ENCODE data around the gene DNAJC5.
"Not testable (repeated sequence)": the region's sequence is repeated elsewhere in the genome, so short reads cannot be mapped to it uniquely, and the experiment has no call there.

The DNAJC5 gene

DNA sequence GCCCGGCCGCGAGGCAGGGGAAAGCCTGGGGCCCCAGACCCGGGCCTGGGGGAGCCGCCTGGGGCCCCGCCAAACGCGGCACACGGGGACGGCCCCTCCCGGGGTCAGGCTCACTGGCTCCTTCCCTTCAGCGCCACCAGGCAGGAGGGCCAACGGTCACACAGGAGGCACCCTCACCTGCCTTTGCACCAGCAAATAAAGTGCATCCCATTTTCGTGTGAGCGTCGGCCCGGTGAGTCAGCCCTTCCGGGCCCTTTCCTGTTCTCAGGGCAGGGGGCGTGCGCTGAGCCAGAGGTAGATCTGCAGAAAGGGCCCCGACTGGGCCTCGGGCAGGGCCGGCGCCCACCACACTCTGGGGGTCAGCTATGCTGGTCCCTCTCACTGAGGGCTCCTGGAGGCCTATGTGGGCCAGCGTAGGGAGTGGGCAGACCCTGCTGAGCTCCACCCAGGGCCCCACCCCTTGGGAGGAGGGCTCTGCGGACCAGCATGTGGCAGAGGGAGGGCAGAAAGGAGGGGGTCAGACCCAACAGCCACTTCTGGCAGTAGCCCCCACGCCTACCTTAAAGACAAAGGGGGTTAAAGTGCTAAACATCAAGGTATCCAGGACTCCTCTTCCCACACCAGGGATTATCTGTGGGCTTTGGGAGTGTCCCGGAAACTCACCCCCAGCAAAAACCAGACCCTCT lies 62.2 kb downstream of the DNAJC5 start:
- peak; percentile 84 for DNase-seq

DNA sequence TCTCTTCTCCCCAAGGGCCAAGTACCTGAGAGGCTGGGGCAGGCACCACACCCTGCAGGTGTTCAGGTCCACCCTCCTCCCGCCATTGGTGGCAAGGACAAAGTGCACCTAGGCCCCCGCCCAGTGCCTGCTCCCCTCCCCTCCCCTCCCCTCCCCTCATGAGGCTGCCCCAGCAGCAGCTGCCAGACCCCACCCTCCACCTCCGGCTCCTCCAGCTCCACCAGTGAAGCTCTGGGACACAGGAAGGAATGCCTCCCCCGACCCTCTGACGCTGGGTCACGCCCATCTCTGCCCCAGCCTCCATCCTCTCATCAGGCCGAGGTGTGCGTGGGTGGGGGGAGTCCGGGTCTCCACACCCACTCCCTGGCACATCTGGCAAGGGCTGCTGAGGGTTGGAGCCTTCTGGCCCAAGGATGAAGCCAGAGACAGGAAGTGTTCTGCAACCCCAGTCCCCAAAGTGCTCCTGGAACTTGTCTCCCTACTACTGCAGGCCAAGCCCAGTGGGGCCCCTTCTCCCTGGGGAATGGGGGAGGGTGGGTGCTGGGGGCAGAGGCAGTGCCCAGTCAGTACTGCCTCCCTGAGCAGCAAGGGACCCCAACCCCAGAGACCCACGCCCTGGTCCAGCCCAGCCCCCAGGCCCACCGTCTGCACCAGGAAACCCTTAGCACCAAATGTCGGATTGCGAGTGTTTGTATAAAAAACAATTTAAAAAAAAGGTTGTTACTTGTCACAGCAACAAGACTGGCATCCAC lies 62.9 kb downstream of the DNAJC5 start:
- peak; percentile 53 for DNase-seq

DNA sequence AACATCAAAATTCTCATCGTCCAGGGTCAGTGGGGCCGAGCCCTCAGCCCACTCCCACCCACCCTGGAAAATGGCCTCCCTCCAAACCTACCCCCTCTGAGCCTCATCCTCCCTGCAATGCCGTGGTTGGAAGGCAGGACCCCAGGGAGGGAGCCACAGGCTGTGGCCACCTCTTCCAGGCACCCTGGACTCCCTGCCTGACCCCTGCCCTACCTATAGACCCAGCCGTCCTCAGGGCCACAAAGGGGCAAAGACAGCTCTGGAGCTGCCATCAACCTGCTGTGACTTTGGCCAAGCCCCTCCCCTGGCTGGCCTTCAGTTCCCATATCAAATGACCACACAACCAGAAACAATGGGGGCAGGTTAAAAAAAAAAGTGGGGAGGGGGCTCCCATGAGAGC lies 63.5 kb downstream of the DNAJC5 start:
- DNase-seq, result peak; percentile 24

DNA sequence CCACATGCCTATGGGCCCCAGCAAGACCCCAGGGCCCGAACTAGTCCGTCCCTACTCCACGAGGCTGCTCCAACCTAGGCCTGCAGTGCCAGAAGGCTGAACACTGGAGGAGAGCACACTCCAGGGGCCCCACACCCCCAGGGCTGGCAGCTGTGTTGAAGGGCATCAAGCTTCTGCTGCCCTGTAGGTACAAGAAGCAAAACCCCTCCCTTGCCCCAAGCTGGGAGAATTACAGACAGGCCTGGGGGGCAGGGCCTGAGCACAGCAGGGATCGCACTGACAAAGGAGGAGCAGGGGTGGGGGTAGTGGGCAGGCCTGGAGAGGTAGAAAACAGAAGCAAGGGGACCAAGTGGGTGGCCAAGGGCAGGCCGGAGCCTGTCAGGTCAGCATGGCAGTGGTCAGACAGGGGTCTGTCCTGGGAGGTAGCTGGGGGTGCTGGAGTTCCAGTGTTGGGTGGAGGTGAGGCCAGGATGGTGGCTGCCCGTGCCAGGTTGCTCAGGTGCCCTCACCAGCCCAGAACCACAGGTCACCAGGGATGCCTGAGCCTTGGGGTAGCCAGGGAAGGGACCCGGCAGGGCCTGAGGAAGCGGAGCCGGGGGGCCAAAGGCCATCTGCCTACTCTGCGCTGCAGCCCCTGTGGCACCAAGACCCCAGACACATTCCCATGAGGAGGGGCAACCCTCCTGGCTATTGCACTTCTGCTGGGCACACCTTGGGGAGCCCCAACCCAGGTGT lies 64.2 kb downstream of the DNAJC5 start:
- DNase-seq, result no peak

DNA sequence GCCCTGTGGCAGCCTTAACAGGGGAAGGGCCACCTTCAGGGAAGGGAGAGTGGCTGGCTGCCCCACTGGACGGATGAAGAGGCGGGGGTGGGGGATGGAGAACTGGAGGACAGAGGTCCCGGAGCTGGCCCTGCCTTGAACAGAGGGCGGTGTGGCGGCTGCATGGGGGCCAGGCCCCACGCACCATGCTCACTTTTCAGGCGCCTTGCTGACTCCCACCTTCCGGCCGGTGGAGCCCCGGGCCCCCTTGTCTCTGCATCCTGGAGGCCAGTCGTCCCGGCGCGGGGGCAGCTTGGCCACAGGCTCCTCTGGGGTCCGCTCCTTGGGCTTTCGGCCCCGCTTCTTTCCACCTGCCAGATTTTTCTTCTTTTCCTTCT lies 64.8 kb downstream of the DNAJC5 start:
- no peak for DNase-seq

DNA sequence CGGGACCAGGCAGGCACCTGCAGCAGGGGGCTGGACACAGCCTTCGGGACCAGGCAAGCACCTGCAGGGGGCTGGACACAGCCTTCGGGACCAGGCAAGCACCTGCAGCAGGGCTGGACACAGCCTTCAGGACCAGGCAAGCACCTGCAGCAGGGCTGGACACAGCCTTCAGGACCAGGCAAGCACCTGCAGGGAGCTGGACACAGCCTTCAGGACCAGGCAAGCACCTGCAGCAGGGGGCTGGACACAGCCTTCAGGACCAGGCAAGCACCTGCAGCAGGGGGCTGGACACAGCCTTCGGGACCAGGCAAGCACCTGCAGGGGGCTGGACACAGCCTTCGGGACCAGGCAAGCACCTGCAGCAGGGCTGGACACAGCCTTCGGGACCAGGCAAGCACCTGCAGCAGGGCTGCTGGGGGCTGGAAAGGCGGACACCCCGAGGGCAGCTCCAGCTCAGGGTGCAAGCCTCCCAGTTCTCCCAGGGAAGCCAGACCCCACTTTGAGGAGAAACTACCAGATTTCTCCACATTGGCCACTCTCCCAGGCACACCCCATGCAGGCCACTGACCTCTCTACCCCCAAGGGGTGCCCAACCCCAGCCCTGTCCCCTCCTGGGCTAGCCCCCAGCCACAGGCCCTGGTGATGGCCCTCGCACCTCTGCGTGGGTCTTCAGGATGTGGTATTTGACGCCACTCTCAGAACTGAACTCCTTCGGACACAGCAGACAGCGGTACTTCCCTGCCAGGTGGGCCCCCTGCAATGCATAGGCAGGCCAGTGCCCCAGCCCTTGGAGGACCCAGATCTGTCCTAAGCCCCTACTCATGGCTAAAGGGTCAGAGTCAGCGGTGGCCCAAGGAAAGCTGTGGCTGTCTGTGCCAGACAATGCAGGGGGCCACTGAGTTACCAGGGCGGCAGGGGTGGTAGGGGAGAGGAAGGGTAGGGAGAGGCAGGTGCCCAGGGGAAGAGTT lies 66.0 kb downstream of the DNAJC5 start:
- not testable (repeated sequence) for DNase-seq

DNA sequence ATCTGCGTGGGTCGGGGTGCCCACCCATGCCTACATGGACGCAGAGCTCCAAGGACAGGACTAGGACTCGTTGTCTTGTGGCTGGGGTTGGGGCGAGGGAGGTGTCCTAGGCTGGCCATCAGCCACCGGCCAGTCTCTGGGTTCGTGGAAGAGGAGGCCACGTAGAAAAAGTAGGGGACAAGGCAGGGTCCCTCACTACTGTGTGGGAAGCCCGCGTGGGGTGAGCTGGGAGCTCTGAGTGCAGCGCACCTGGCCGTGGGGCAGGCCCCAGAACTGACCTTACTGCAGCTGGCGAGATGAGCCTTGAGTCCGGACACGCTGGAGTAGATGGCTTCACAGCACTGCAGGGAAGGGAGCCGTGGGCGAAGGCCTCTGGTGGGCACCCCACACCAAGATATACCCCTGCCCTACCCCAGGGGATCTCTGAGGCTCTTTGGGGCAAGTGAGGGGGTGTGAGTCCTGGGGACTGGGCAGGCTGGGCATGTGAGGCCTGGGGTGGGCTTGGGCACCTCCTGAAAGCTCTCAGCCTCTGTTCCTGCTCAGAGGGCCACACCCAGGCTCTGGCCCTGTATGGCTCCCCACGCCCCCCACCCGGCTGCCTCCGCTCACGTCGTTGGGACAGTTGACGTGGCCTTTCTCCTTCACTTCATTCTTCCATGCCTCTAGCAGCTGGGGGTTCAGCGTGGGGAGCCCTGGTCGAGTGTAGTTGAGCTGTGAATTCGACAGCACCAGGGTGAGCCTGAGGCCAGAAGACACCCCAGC lies 66.9 kb downstream of the DNAJC5 start:
- no peak for DNase-seq

DNA sequence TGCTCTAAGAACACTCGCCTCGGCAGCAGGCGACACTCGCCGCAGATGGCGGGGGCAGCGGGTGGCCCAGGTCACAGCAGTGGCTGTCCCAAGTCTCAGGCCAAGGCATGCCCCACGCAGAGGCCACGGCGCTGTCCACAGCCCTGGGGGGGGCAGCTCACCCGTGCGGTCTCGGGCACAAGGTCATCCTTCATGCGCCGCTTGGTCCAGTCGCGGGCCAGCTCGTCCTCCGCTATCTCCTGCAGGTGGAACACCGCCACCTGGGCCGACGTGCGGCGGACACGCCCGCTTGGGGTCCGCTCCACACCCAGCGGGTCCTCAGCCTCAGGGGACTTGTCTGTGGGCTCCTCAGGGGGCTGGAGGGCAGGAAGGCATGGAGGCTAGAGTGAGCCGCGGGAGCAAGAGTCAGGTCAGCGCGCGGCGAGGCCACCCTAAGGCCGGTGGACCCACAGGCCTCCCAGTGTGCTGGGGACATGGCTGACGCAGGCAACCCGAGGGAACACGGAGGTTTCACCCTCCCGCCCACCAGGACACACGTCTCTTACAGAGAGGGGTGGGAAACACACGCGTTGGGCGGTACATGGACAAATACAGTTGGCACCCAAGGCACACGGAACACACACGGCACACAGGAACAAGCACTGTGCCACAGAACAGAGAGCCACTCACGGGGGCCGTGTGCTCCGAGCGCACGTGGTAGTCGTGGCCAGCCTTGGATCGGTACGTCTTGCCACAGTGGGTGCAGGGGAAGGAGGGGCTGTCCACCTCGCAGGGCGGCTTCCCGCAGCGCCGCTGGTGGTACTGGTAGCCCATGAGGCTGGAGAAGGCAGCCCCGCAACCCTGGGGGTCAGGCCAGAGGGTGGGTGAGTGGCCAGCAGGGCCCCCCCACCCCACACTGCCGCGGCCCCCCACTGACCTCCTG lies 67.8 kb downstream of the DNAJC5 start:
- DNase-seq, result no peak

DNA sequence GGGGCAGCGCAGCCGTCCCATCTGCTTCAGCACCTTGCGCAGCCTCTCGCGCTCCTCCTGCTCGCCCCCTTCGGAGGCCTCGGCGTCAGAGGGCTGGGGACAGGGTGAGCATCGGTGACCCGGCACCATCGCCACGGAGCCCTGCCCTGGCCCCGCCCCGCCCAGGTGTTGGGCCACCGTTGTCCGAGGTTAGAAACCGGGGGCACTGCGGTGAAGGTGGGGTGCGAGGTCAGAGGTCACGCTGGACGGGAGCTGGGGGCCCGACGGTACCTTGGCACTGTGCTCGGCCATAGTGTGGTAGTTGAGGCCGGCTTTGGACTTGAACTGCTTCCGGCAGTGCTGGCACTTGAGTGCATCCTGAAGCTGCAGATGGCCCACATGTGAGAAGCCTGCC lies 68.4 kb downstream of the DNAJC5 start:
- DNase-seq, result no peak

DNA sequence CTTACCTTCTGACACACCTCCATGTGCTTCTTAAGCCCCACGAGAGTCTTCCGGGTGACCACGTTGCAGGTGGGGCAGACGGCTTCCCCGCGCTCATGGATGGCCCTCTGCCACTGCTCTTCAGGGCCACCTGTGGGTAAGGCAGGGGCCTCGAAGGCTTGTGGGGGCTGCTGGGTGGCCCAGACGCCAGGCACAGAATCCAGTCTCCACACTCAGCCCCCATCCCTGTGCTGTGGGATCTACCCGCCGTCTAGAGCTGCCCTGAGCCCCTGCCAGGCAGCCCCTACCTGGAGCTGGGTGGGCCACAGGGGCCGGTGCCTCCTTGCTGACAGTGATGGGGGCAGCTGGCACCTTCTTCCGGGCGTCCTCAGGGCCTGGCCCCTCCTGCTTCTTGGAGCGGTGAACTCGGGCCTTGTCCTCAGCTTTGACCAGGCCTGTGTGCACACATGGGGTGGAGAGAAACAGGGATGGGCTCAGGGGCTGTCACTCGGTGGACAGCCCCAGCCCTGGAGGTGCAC lies 68.9 kb downstream of the DNAJC5 start:
- DNase-seq, result peak; percentile 21

DNA sequence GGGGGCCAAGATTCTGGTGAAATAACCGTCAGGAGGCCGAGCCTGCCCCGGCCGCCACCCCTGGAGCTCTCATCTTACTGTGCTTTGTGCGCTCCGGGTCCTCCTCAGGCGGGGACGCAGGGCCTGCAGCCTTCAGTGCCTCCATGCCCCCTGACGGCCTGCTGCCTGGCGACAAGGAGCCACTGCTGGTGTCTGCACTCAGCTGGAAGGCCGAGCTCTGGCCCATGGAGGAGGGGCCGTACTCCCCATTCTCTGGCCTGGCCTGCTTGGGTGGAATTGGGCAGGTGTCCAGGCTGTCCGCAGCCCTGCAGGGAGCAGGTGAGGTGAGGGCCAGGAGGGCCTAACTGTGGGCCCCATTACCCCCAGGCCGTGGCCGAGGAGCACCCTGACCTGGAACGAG lies 69.5 kb downstream of the DNAJC5 start:
- peak; percentile 17 for DNase-seq

DNA sequence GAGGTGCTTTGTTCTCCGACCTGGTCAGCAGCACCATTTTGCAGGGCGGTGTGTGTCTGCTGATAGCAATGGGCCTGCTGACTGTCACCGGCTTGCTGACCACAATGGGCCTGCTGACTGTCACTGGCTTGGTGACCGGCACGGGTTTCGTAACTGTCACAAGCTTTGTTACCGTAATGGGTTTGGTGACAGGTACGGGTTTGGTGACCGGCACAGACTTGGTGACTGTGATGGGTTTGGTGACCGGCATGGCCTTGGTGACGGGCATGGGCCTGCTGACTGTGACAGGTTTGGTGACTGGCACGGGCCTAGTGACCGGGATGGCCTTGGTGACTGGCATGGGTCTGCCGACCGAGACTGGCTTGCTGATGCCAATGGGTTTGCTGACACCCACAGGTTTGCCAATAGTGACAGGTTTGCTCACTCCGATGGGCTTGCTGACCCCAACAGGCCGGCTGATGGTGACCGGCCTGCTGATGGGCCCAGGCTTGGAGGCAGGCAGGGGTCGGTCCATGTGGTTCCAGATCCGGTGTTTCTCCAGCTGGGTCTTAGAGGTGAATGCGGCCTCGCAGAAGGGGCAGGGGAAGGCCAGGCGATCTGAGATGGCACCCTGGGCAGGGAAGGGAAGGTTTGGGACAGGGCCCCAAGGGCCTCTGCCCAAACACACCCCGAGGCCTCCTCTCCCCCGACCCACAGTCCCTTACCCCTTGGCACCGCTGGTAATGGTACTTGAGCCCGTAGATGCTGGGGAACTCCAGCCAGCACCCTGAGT lies 71.4 kb downstream of the DNAJC5 start:
- DNase-seq, result peak; percentile 19

DNA sequence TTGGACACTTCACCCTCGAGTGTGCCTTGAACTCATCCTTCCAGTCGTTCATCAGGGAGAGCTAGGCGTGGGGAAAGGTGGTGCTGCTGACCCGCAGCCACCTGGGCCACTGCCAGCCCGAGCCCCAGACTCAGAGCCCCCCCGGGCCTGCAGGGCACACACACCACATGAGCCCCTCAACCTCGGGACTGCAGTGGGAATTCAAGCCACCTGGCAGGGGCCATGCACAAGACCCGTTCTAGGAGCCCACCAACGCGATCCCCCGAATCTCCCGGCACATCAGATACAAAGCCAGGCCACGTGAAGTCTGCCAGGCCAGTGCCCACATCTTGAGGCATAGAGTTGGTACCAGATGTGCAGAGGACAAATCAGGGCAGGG lies 72.0 kb downstream of the DNAJC5 start:
- DNase-seq, result peak; percentile 17

DNA sequence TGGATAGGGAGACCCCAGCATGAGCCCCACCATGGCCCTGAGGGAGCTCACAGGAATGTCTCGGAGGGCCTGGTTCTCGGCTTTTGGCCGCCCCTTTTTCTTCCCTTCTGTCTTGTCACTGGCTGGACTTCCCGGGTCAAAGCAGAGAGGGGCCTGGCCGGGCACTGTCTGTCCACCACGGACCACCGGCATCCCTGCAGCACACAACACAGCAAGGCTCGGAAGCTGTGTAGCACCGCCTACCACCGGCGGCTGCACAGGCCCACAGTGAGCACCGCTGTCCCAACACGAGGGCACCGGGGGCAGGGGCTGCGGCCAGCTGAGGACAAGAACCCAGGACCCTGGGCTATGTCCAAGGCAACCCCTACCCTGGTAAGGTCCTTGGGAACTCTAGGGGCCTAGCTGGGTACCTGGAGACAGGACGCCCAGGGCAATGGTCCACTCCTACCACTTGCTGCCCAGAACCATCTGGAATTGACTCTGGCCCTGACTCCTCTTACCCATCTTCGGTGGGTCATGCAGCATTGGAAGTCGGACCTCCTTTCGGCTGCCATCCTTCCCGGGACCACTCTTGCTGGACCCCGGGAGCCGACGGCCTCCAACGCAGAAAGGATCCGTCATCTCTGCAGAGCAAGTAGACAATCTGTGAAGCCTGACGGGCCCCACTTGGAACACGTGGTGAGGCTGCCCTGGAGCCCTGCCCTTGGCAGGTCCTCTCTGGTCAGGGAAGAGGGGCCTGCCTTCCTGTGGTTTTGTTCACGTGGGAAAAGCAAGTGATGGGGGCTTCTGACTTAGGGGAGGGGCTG lies 72.6 kb downstream of the DNAJC5 start:
- DNase-seq, result no peak

DNA sequence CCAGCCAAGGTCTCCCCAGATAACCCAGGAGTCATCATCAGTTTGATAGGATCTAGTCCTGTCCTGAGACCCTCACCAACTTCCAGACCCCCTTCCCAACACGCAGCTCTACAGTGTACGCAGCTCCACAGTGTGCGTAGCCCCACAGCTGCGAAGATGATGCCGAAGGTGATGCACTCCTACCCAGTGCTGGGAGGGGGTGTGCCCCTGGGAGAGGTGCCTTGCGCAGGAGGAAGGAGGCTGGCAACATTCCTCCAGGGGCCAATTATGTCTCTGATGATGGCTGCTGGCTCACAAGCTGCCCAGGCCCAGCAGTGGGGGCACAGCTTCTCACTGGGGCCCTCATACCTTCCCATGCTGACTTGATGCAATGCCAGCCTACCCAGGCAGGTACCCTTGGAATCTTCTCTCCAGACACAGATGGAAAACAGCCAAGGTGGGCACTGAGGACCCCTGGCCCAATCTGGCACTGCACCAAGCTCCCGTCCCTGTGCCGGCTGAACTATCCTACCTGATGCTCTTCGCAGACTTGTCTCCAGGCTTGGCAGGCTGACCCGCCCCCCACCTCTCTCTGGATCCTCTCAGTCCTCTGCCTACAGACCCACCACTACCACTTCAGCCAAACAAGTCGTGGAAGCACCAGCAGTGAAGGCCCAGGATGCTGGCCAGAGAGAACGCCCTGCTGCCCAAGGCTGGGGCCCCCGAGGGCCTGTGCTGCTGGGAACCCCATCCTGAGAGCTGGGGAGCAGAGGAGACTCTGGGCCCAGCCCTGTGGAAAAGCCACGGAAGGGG lies 73.4 kb downstream of the DNAJC5 start:
- DNase-seq, result peak; percentile 28

DNA sequence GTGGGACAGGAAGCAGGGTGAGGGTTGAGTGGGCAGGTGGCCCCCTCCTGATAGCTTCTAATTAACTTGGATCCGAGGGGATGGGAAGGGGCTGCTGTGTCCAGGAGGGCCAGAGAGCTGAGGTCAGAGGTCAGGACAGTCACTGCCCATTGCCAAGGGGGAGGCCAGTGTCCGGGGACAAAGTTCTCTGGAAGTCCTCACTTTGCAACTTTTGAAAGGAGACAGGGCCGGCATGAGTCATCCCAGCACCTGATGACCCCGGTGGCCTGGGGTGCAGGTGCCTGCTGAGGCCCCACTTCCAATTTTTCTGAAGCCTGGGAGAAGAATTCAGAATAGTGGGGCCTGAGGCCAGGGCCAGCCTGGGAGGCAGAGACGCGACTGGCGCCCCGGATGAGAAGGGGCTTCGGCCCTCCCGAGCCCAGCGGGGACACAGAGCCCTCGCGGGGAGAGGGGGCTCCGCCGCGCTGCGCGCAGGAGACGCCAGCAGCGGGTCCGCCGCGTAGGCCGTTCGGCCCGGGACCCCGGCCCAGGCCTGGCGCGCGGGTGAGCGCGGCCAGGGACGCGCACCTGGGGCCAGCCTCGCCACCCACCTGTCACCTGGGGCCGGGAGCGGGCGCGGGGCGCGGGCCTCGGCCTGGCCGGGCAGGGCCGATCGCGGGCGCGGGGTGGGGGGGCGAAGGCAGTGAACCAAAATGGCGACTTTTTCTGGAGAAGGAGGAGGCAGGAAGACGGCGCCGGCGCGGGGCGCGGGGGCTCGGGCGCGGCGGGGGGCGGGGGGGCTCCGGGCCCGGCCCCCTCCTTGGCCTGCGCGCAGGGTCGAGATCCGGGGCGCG lies 74.2 kb downstream of the DNAJC5 start:
- peak; percentile 68 for DNase-seq
